ENCODE data around the gene SASH3.

DNA sequence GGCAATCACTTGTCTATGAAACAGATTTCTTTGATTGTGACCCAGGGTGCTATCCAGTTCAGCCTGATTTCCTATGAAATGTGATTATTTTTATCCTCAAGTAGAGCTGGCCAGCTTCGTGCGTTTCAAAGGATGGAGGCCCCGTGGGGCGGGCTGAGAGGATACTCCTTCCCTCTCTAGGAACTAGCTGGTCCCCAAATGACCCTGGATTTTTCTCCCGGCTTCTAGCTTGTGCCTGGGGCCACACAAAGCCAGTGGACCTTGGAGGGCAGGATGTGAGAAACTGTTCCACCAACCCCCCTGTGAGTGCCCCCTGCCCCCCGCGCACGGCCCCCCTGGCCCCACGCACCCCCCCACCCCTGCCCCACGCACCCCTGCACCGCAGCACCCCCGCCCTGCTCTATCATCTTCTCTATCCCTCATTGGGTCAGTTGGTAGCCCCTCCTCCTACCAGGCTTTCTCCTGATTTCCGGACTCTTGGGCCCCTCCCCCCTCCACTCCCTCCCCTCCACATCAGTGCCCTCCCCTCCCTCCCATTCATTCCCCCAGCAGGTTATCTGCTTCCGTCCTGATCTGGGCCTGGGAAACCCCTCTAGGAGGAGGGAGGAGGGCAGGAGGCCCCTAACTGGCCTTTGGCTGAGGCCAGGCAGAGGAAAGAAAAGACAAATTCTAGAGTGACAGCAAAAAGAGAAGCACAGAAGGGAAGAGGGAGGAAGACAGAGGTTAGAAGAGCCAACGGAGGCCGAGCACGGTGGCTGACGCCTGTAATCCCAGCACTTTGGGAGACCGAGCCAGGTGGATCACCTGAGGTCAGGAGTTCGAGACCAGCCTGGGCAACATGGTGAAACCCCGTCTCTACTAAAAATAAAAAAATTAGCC, 37.6 kb upstream of the SASH3 start:
- TF ChIP-seq, protein P1, sequence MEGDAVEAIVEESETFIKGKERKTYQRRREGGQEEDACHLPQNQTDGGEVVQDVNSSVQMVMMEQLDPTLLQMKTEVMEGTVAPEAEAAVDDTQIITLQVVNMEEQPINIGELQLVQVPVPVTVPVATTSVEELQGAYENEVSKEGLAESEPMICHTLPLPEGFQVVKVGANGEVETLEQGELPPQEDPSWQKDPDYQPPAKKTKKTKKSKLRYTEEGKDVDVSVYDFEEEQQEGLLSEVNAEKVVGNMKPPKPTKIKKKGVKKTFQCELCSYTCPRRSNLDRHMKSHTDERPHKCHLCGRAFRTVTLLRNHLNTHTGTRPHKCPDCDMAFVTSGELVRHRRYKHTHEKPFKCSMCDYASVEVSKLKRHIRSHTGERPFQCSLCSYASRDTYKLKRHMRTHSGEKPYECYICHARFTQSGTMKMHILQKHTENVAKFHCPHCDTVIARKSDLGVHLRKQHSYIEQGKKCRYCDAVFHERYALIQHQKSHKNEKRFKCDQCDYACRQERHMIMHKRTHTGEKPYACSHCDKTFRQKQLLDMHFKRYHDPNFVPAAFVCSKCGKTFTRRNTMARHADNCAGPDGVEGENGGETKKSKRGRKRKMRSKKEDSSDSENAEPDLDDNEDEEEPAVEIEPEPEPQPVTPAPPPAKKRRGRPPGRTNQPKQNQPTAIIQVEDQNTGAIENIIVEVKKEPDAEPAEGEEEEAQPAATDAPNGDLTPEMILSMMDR (optimal IDR thresholded peaks at IDR 0.05 in 1 of 3, IDR thresholded peaks at IDR 0.05 in 1 of 3, conservative IDR thresholded peaks at IDR 0.05 in 1 of 3; ENCODE audit: extremely low read depth in 1 of 3, insufficient read depth in 2 of 3, low read length in 3 of 3), result no peak
- no peak for TF ChIP-seq EZH2 (IDR thresholded peaks at IDR 0.05; ENCODE audit: low read length)
